Kidney tubule cell (primary cell): ENCODE results near the gene CAMK1G.
A peak's percentile ranks its signal among the peaks of the same experiment; 100 is the strongest.

Experiments
- DNase-seq: peaks from one replicate; pipeline ENCODE4 v3.0.0-alpha.2; 2018; ENCODE audit warnings: low spot score

Gene CAMK1G

DNA sequence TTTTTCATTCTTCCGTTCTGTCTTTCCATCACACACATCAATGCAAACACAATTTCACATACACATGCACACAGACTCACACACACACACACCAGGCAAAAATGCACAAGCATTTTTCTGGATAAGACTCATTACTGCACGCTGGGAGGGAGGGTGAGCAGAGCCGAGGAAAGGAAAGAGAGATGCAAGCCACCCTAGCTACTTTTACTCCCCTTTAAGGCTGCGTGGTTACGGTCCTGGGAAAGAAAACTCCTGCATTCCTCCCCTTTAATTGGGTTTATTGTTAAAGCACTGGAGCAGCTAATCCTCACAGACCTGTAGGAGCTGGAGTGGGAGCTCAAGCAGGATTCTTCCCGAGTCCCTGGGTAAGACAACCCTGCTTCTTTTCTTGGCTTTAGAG is at the start of gene CAMK1G:
Gene CAMK1G (plus strand): TSS at position 307 of the 400 bp plus-strand sequence. CDS start 11,270 bp downstream, outside the sequence.
- peak; percentile 76 for DNase-seq

GRCh38 chr1:209534496-209535250 is 48.8 kb upstream of the CAMK1G start:
- no peak for DNase-seq

- no peak for DNase-seq
Measured at GRCh38 chr1:209536843-209537242, 46.7 kb upstream of the CAMK1G start.

DNA sequence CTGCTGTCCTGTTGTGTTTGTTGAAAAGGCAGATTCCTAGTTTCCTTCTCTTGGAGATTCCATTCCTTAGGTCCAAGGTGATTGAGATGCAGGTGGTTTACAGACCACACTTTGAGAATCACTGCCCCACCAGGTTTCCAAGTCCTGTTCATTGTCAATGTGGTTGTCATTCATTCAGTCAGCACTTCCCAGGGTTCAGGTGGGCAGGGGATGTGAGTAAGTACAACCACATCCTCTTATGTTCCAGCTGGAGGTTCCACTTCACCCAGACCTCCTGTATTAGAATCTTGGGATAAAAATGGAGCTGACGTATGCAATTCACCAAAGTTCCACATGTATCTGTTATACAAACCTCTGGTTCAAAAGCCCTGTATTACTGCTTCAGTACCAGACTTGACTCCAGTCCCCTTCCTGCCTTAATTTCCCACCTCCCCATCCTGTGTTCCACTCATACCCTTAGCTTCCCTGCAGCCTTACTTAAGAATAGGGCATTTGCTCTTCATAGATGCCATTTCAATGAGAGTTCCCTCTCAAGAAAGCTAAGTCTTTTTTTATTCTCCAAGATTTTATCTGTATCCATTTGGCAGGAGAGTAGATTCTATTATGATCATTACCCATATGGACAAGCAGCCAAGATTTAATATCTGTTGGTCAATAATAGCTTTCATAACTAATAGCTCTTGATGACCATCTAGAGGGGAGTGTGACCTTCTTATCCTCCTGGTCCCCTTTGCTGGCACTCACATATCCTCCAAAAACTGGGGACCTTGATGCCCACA is 46.0 kb upstream of the CAMK1G start:
- DNase-seq: peak; percentile 52

DNA sequence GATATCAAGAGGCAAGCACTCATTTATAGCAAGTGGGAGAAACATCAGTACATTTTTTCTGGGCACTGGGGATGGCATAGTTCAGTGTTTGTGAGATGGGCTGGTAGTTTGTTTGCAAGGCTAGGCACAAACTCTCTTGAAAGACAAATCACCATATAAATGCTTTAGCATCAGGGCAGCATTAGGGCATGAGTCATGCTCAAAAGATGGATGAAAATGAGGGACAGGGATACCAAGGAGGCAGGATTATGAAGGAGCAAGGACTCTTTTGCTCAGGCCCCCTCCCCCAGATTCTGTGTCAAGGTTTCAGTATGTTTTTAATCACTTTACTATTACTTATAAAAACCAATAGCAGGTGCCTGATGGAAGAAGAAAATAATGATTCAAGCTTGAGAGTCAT is 43.9 kb upstream of the CAMK1G start:
- peak; percentile 43 for DNase-seq

GRCh38 chr1:209542585-209542984 is 40.9 kb upstream of the CAMK1G start:
- peak; percentile 100 for DNase-seq

DNA sequence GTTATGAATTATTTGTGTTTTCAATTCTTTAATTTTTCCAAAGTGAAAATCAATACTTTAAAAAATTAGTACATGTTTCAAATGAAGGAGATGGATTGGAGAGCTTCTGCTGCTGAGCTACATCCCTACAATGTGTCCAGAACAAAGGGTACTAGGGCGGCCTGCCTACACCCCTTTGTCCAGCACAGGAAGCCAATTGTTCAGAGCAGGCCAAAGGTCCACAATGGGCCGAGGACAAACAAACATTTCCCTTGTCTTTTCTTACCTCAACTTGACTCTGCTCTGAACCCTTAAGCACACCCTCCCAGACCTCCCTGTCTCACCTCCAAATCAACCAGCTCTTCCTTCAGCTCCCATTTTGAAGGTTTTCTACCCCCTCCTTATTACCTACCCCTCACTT is 39.4 kb upstream of the CAMK1G start:
- DNase-seq: no peak

DNA sequence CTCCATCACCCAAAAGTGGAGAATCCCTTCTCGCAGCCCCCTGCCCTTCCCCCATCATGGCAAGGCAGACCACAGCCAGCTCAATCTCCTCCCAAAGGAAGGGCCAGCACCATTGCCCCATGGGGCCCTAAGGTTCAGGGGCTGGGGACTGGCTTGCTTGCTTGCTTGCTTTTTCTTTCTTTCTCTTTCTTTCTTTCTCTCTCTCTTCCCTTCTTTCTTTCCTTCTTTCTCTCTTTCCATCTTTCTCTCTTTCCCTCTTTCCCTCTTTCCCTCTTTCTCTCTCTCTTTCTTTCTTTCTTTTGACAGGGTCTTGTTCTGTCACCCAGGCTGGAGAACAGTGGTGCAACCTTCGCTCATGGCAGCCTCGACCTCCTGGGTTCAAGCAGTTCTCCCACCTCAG is 38.1 kb upstream of the CAMK1G start:
- DNase-seq: no peak

- no peak for DNase-seq
Measured at GRCh38 chr1:209546390-209547085, 37.0 kb upstream of the CAMK1G start.

DNA sequence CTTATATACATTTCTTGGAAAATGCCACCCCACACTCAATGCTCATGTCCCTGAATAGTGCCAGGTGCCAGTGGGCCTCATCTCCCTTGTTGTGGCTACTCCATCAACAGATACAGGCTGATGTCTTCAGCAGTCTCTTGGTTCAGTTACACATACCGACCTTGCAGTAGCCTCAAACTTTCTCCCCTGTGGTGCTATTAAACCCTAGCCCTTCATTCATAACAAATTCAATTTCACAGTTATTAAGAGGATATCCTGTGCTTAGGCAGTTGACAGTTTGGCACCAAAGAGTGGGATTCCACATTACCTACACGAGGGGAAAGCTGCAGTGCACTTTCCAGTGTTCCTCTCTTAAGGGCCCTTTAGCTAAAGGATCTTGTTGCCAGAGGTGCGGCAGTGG is 35.9 kb upstream of the CAMK1G start:
- DNase-seq: no peak

DNA sequence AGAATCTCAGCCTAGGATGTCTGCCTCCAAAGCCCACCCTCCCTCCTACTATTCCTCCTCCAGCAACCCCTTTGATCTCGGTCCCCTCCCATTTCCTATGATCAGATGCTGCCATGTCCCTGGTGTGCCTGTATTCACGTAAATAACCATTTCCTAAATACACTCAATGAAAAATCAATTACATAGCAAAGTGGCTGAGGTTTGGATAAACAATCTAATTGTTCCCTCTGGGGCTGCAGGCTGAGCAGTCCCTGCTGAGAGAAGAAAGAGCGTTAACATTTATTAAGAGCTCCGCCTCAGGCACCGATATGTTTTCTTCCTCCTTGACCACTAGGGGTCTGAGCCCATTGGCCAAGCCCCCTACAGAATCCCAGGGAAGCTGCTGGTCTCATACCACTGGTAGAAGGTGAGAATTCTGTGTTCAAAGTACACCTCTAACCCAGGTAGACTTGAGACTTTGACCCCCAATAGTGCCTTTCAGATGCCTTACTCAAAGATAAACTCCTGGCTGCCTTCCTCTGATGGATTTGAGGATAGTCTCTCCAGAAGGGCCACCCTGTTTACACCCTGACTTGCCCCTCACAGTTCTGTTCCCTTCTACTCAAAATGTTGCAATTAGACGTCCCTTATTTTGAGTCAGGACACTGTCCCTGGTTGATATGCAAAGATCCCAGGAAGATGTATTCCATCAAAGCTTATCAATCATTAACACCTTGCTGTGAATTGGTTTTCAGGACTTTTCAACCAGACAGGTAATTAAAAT is 33.9 kb upstream of the CAMK1G start:
- DNase-seq: no peak

DNA sequence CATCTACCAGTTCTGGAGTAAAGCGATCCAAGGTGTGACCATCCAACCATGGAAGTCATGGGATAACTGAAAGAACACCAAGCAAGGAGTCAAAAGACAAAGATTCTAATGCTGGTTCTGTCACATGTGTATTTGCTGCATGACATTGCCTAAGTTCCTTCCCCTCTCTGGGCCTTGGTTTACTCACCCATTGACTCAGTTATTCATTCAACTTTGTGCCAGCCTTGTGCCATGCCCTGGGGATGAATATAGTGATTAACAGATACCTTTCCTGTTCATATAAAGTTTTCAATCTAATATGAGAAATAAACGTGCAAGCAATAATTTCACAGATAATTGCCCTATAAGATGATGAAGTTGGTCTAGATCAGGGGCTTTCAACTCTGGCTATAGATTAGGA is 33.0 kb upstream of the CAMK1G start:
- DNase-seq: no peak

DNA sequence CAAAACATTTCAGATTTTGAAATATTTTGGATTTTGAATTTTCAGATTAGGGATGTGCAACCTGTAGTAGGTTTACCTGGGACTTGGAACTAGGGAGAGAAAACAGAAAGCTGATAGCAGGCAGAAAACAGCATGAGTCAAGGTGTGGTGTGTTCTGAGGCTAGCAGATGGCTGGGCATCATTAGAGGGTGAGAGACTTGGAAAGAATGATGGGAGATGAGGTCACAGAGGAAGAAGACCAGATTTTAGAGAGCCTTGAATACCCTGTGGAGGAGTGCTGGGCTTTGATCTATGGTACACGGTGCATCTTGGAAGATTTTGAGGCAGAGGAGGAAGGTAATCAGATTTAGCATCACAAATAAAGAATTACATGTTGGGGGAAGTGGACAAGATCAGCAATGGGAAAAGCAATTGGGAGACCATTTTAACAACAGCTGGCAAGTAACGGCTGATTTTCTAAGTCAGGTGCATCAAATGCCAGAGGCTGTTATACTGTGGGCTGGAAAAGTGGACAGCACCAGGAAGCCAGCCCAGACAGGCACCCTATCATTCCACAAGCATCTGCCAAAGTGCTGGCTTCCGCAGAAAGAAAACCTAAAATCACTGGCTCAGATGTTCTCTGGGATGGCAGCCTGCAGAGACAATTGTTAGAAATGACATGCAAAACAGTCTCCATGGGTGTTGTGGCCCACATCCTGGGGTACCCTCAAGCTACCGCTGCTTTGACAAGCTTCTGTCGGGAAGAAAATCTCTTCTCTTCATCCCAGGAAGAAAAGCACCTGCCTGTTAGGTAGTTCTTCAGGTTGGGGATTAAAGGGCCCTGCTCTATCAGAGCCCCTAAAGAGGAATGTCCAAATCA is 30.9 kb upstream of the CAMK1G start:
- peak; percentile 47 for DNase-seq

DNA sequence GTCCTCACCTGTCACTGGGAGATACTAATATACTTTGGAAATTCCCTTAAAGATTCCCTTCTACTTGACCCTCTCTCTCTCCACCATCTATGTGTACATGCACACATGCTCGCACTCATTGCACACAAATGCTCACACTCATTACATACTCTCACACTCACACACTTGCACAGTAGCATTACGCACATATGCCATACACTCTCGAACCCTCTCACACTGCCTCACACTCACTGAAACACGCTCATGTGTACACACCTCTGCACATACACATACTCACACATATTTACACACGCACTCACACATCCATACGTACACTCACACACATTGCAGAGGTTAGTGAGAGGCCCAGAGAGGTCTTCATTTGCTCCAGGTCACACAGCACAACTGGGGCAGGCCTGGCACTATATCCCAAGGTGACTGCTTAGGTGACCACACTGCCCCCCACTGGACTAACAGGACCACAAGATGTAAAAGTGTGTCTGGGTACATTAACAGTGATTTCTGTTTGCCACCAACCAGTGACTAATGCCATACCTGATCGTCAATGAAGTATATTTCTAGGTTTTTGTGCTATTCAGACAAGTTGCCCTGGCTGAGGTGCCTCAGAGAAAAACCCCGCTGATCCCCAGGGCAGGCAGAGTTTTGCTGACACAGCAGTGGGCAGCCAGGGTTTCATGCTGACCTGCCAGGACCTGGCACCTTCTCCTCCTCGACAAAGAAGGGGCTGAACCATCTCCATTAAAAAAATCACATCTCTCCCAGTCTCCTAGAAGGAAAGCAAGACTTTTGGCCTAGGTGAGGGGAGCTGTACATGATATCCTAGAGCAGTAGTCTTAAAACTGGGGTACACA is 28.5 kb upstream of the CAMK1G start:
- DNase-seq: no peak

DNA sequence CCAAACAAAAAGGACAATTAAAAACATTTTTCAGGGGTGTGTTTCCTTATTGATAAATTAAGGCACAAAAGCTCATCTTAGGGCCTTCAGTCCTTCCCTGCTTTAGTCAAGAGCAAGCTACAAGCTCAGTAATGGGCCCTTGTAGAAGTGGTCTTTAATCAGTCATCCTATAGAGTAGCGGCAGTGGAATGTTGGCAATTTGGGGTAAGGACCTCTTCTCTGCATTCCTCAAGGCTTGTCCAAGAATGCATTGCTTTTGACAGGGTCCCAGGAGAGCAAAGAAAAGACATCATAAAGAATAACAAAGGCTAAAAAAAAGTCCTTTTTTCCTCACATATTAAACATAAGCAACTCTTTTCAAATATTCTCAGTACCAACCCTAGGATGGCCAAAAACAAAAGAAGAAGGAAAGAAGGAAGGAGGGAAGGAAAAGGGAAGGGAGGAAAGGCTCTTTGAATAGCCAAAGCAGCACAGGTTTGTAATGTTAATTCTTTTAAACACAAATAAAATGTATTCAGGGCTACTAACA is 27.3 kb upstream of the CAMK1G start:
- DNase-seq: no peak

GRCh38 chr1:209557221-209557620 is 26.3 kb upstream of the CAMK1G start:
- no peak for DNase-seq

GRCh38 chr1:209560529-209560928 is 23.0 kb upstream of the CAMK1G start:
- DNase-seq: no peak

DNA sequence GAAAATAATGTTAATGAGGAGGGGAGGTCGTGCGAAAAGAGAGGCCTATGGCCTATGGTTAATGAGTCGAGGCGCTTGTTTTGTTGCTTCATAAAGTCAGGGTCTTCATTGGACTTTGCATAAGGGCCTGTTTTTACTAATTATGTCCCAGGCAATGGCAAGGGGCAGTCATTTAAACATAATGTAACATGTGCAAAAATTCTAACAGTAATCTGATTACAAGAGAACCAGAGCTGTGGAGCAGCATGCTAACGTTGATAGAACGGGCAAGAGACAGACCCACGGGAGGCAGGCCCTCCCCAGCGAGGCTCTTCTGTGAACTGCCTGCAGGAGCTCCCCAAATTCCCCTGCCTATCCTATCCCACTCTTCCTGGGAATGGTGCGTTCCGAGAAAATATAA is 22.6 kb upstream of the CAMK1G start:
- no peak for DNase-seq

DNA sequence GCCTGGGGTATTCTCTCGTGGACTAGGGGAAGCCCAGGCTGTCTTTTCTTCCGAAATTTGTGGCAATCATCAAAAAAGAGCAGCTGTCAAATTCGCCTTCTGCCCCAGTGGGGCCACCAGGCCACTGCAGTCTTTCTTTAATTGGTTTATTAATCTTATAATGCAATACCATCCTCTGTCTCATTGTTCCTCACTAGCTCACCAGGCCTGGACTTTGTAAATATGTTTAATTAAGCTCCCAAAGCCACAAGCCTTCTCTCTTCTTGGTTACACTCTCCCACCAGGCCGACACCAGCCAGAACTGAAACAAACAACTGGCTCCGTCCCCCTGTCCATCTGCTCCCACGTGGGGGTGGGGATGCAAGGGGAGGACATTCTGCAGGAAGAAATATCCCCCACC is 22.0 kb upstream of the CAMK1G start:
- DNase-seq: no peak

DNA sequence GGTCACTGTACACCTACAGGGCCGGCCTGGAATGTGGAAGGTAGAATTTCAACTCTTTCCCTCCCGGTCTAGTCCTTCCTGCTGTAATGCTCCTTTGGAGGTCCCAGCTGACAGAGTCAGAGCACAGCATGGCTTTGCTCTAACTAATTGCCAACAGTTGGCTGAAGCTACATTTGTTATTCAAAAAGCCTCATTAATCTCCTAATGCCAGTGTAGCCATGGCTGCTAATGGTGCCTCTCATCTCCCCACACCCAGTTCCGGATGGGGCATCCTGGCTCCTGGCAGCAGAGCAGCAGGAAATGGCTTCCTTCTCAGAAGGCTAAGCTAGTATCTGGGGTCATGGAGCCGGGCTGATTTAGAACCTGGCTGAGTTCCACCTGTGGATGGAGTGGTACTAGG is 18.7 kb upstream of the CAMK1G start:
- no peak for DNase-seq
